ENCODE measurements around the gene RANGRF.

Gene RANGRF

GRCh38 chr17:8294361-8294760 lies 5.9 kb downstream of the RANGRF start:
- POLR2A ChIA-PET, result interaction anchor here (1.0 kb wide), 1 partner anchor 14 kb away, joined by 3 read pairs; no protein-coding TSS in a partner anchor
- no peak for DNase-seq (ENCODE audit: extremely low spot score)
- TF ChIP-seq CTCF (IDR thresholded peaks at IDR 0.05; ENCODE audit: control extremely low read depth, extremely low read depth, low read depth, missing control alignments), result no peak
- CTCF ChIA-PET, result interaction anchor here (0.8 to 2.2 kb wide), 8 partner anchors 10 to 234 kb away, joined by 3 to 12 read pairs (median 8); partner anchors contain the start of genes ALOXE3, CTC1 and PFAS

GRCh38 chr17:8294814-8295316 lies 6.4 kb downstream of the RANGRF start:
- ChIA-PET POLR2A (interaction anchor here (0.5 to 1.7 kb wide), 8 partner anchors 11 to 1327 kb away, joined by 3 to 15 read pairs (median 5); no protein-coding TSS in a partner anchor), CTCF (interaction anchor here (0.8 to 2.2 kb wide), 13 partner anchors 9 to 235 kb away, joined by 3 to 12 read pairs (median 5); partner anchors contain the start of genes ALOXE3, CTC1 and PFAS)
- no peak for TF ChIP-seq CTCF (IDR thresholded peaks at IDR 0.05; ENCODE audit: control extremely low read depth, extremely low read depth, low read depth, missing control alignments)
- no peak for DNase-seq (ENCODE audit: extremely low spot score)

- TF ChIP-seq CTCF (IDR thresholded peaks at IDR 0.05; ENCODE audit: control extremely low read depth, extremely low read depth, low read depth, missing control alignments), result no peak
- ChIA-PET POLR2A (interaction anchor here (0.6 kb wide), 1 partner anchor 76 kb away, joined by 9 read pairs; no protein-coding TSS in a partner anchor), CTCF (interaction anchor here (0.9 to 2.2 kb wide), 12 partner anchors 14 to 446 kb away, joined by 3 to 17 read pairs (median 6); partner anchors contain the start of gene ALOXE3)
- DNase-seq (ENCODE audit: extremely low spot score), result no peak
Measured at GRCh38 chr17:8300226-8300625, 11.8 kb downstream of the RANGRF start.

GRCh38 chr17:8300627-8301242 lies 12.3 kb downstream of the RANGRF start:
- peak; percentile 88 for TF ChIP-seq CTCF (IDR thresholded peaks at IDR 0.05; ENCODE audit: control extremely low read depth, extremely low read depth, low read depth, missing control alignments)
- peak; percentile 86 for DNase-seq (ENCODE audit: extremely low spot score)
- POLR2A ChIA-PET, result interaction anchor here (0.6 kb wide), 1 partner anchor 76 kb away, joined by 9 read pairs; no protein-coding TSS in a partner anchor
- CTCF ChIA-PET, result interaction anchor here (0.7 to 2.2 kb wide), 30 partner anchors 8 to 445 kb away, joined by 3 to 17 read pairs (median 4); partner anchors contain the start of genes ALOXE3, KRABD2 and RANGRF

- CTCF ChIA-PET, result no interaction called here
- POLR2A ChIA-PET, result no interaction called here
- no peak for DNase-seq (ENCODE audit: extremely low spot score)
- no peak for TF ChIP-seq CTCF (IDR thresholded peaks at IDR 0.05; ENCODE audit: control extremely low read depth, extremely low read depth, low read depth, missing control alignments)
Measured at GRCh38 chr17:8310601-8311123, 22.2 kb downstream of the RANGRF start.

GRCh38 chr17:8311131-8311790 lies 22.8 kb downstream of the RANGRF start:
- CTCF ChIA-PET, result no interaction called here
- POLR2A ChIA-PET, result no interaction called here
- no peak for TF ChIP-seq CTCF (IDR thresholded peaks at IDR 0.05; ENCODE audit: control extremely low read depth, extremely low read depth, low read depth, missing control alignments)
- DNase-seq (ENCODE audit: extremely low spot score), result no peak
